22Rv1 (cell line): Measurements from ENCODE around the gene VPS35.

Experiments used
- H3K27ac ChIP-seq: fragments of 450-650 bp; 2 replicates; pipeline ENCODE4 v1.5.1; 2017
- CTCF ChIP-seq: fragments of 450-650 bp; IDR thresholded peaks from 2 replicates; pipeline ENCODE4 v1.5.1; 2017; ENCODE audit warnings: mild to moderate bottlenecking
- ZFX ChIP-seq: fragments of 450-650 bp; IDR thresholded peaks from 2 replicates; pipeline ENCODE4 v1.6.1; 2017; ENCODE audit warnings: antibody characterized with exemption, borderline replicate concordance

VPS35 gene

GRCh38 chr16:46712911-46713310 is 23.9 kb upstream of the VPS35 start:
- TF ChIP-seq ZFX = no peak
- TF ChIP-seq CTCF = no peak
- no peak overlapping the region for H3K27ac ChIP-seq

GRCh38 chr16:46711106-46712058 is 22.4 kb upstream of the VPS35 start:
- TF ChIP-seq CTCF = no peak
- no peak for TF ChIP-seq ZFX
- H3K27ac ChIP-seq = no peak overlapping the region

- no peak overlapping the region for H3K27ac ChIP-seq
- TF ChIP-seq ZFX (no peak), CTCF (no peak)
Measured at GRCh38 chr16:46709469-46710005, 20.6 kb upstream of the VPS35 start.

- TF ChIP-seq ZFX (no peak), CTCF (no peak)
Measured at GRCh38 chr16:46706642-46707041, 17.7 kb upstream of the VPS35 start.

GRCh38 chr16:46702030-46702429 is 13.1 kb upstream of the VPS35 start:
- H3K27ac ChIP-seq = no peak overlapping the region
- no peak for TF ChIP-seq ZFX
- TF ChIP-seq CTCF = no peak

More at GRCh38 chr16:46706642-46707041, 17.7 kb upstream of the VPS35 start:
- no peak overlapping the region for H3K27ac ChIP-seq

- no peak overlapping the region for H3K27ac ChIP-seq
- no peak for TF ChIP-seq CTCF
- TF ChIP-seq ZFX = no peak
Measured at GRCh38 chr16:46701615-46702014, 12.6 kb upstream of the VPS35 start.

- TF ChIP-seq CTCF = no peak
- no peak for TF ChIP-seq ZFX
Measured at GRCh38 chr16:46700048-46700447, 11.1 kb upstream of the VPS35 start.

More at GRCh38 chr16:46700048-46700447, 11.1 kb upstream of the VPS35 start:
- no peak overlapping the region for H3K27ac ChIP-seq
